Pons (tissue), 1 donor: ENCODE measurements around the gene SMPD2.

Source experiments
- DNase-seq: peaks from one replicate; pipeline ENCODE4 v3.0.0-alpha.2; 2016; ENCODE audit warnings: low spot score

SMPD2 gene

GRCh38 chr6:109440331-109441068 is at the start of gene SMPD2, which contains the start of gene PPIL6:
Gene SMPD2 (plus strand): TSS chr6:109440724. CDS start chr6:109441122, 398 bp downstream.
Gene PPIL6 (minus strand): TSS chr6:109440628. CDS start chr6:109440590, 38 bp downstream.
- peak; percentile 87 for DNase-seq

DNA sequence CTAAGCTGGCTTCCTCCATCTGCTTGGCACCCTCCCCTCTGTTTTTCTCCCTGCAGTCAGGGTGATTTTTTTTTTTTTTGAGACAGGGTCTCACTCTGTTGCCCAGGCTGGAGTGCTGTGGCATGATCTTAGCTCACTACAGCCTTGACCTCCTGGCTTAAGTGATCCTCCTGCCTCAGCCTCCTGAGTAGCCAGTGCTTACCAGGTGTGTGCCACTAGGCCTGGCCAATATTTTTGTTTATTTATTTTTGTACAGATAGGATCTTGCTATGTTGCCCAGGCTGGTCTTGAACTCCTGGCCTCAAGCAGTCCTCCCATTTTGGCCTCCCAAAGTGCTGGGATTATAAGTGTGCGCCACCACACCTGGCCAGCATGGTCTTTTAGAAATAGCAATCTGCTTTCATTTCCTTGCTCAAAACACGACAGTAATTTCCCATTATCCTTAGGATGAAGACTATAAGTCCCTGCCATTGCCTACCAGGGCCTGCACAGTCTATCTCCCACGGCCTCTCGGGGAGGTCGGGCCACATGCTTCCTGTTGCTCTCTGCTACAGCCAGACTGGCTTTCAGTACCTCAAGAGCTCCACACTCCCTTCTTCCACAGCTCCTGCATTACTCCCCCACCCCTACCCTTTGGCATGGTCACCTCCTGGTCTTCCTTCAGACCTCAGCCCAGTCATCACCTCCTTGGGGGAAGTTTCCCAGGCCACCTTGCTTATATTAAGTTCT is 47.2 kb upstream of the SMPD2 start:
- no peak for DNase-seq

- no peak for DNase-seq
Measured at GRCh38 chr6:109393886-109394281, 46.6 kb upstream of the SMPD2 start.

DNA sequence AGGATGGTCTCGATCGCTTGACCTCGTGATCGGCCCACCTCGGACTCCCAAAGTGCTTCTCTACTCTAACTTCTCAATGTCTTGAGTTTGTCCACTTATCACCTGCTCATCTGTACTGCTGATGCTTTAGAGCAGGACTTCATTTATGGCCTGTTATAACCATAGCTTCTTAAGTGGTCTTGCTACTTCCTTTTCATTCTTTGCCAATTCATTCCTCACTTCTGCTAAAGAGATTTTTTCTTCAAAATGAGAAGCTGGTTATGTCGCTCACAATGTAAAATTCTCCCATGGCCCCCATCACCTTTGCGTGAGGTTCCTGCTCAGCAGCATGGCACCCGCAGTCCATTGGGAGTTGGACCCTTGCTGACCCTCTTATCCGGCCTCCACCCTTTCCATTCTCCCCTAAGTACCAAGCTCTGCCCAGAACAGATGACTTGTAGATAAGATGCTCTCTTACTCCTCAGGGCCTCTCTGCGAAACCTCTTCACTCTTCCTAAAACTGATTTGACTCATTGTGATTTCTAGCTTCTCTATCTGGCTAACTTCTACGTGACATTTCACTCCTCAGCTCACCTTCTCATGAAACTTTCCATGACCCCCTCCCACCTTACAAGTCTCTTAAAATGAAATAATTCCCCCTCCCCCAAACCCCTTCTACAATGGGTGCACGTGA is 44.3 kb upstream of the SMPD2 start:
- no peak for DNase-seq

- DNase-seq, result peak; percentile 50
Measured at GRCh38 chr6:109397020-109397419, 43.5 kb upstream of the SMPD2 start.

- no peak for DNase-seq
Measured at GRCh38 chr6:109406196-109406595, 34.3 kb upstream of the SMPD2 start.

DNA sequence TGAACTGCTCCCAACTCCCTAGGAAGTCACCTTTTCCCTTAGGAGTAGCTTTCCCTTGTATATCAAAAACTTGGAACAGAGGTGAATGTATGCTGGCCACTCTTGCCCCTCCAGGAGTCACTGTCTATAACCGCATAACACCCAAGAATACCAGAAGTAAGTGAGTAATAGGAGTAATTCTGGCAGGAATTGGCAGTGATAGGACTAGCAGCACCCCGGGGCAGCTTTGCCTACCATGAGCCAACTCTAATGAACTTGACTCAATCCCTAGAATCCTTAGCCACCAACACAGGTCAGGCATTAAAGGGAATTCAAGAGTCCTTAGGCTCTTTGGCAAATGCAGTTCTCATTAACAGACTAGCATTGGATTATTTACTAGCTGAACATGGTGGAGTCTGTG is 29.5 kb upstream of the SMPD2 start:
- no peak for DNase-seq

DNA sequence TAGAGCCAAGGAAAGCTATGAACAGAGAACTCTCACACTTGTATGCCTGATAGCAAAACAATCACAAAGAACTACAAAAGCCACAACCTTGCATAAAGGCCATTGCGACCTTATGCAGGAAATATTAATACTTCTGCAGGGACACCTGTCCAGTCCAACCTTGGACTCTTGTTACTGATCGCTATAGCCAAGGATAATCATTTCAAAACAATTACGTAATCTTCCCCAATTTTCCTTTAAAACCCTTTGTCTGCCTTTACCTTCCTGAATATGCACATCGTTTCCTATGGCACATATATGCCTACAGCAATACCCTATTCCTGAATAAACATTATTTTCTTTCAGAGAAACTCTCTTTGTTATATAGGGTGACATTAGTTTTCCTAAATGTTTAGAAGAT is 22.9 kb upstream of the SMPD2 start:
- DNase-seq, result no peak

DNA sequence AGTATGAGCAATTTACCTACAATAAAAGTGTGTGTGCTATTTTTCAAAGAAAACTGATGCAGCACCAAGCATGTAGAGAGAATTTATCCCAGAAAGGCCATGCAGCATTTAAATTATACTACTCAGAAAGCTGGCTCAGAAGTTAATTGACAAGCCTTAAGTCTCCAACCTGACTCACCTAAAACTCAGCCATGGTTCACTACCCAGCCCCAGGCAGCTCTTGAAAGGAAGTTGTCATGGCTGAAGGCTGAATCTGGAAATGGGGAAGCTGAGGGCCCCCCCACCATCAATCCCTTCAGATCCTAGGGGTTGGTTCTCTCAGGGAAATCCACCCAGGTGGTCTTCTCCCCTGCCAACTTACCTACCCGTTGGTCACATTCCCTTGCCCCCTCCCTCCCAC is 19.8 kb upstream of the SMPD2 start:
- DNase-seq, result no peak

DNA sequence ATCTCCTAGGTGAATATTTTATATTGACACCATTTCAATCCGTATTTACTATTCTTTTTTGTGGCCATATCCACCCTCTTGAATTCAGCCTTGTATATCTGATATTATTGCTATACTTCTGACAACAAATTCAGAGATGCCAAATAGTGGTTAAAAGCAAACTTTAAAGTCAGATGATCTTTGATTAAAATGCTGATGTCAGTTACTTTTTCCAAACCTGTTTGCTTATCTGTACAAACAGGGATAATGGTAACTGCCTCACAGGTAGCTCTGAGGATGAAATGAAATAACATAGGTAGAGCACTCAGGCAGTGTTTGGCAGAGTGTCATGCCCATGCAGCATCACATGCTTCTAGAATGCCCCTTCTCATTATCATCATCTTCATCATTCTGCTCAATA is 19.3 kb upstream of the SMPD2 start:
- no peak for DNase-seq

- no peak for DNase-seq
Measured at GRCh38 chr6:109424946-109425345, 15.6 kb upstream of the SMPD2 start.

- no peak for DNase-seq
Measured at GRCh38 chr6:109428889-109429477, 11.5 kb upstream of the SMPD2 start.

- DNase-seq, result no peak
Measured at GRCh38 chr6:109429496-109429895, 11.0 kb upstream of the SMPD2 start.

- no peak for DNase-seq
Measured at GRCh38 chr6:109434456-109434855, 6.1 kb upstream of the SMPD2 start.

DNA sequence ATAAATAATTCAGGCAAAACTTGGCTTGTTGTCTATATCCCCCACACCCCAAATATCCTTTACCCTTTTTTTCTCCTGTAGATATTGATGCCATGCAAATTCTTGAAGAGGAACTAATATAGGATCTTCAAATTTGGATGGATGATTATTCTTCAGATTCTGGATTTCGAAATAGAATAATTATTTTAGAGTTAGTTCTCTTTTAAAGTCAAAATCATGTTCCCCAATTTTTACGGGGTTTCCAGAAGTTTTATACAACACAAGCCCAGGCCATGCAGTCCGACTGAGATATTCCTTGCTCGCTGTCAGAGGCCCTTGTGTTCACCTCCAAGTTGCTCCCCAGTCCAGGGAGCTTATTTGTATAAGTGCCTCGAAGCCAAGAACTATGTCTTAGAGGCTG is 4.5 kb upstream of the SMPD2 start:
- DNase-seq, result no peak

DNA sequence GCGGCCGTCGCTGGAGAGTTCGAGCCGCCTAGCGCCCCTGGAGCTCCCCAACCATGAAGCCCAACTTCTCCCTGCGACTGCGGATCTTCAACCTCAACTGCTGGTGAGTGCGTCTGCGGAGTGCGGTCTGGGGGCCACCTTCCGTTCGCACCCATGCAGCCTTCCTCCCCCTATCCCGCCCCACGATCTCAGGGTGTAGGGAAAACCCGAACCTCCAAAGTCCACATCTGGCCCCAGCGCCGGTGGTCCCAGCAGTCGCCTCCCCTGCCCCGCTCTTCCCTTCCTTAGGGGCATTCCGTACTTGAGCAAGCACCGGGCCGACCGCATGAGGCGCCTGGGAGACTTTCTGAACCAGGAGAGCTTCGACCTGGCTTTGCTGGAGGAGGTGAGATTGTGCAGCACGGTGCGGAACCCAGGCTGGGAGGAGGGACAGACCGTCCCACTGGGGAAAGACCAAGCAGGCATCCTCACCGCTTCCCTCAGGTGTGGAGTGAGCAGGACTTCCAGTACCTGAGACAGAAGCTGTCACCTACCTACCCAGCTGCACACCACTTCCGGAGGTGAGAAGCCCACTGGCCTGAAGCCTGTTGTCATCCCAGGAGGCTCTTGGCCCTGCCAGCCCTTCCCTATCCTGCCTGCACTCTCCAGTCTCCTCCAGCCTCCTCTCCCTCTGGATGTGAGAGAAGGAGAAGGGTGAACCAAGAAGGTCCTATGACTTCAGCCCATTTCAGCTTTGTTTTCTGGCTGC is 719 bp downstream of the SMPD2 start:
- no peak for DNase-seq

GRCh38 chr6:109442393-109442924 is 1.9 kb downstream of the SMPD2 start:
- DNase-seq, result no peak

- DNase-seq, result no peak
Measured at GRCh38 chr6:109443425-109443950, 3.0 kb downstream of the SMPD2 start.

DNA sequence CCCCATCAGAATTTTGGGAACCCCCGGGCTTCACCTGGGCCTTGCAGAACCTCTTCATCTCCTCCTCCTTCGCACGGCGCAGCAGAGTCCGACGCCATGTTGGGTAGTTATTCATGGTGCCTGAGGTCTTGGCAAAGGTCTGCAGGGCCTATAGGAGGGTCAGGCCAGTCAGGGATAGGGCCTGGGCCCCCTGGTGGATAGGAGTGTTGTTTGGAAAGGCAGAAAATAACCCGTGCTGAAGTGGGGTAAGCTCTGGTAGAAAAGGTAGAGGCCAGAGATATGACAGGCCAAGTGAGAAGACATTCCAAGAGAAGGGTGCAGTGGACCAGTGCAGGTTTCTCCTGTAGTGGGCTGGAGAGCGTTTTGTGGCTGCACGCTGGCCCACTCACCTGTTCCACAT is 4.9 kb downstream of the SMPD2 start:
- no peak for DNase-seq

DNA sequence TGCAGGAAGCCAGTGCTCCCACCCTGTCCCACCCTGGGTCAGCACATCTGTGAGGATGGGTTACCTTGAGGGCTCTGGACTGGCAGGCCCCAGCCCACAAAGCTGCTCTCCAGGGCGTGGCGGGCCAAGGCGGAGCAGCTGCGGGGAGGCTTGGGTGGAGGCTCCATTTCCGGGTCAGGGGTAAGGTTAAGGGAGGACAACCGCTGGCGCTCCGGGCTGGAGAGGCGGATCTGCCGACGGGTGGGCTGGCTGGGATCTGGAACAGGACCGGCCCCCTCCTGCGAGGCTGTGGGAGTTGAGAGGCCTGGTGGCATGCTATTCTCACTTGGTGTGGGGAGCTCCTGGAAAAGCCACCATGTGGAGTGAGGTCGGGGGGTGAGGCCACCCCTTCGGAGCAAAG is 5.5 kb downstream of the SMPD2 start:
- no peak for DNase-seq

DNA sequence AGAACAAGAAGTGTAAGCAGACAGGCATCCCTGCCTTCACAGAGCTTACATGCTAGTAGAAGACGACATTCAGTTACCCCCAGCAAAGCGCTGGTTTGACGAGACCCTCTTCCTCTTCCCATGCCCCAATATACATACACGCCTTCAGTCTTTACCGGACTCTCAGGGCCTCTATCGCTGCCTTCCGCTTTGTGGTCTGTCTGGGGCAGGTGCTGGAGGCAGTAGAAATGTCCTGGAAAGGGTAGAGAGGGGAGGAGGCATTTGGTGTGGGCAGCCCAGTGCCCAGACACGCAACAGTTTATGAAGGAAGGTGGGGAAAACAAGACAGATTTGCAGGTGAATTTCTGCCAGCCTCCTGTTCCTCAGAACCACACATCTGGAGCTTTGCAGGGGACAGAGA is 6.0 kb downstream of the SMPD2 start:
- no peak for DNase-seq
